Epithelial cell of proximal tubule (primary cell): ENCODE measurements around the gene SMO. TPM values are rescaled to one million over a fixed set of nuclear protein-coding genes. Genes with fewer than 3 reads are reported as not detected.
A peak's percentile ranks its signal among the peaks of the same experiment; 100 is the strongest.
"Not testable (repeated sequence)": the region's sequence is repeated elsewhere in the genome, so short reads cannot be mapped to it uniquely, and the experiment has no call there.

Experiments used
- DNase-seq: peaks from one replicate; pipeline ENCODE4 v3.0.0-alpha.2; 2011; ENCODE audit warnings: low read depth
- H3K4me3 ChIP-seq: 2 replicates; pipeline ENCODE4 v1.5.1; 2011; ENCODE audit warnings: low read depth, mild to moderate bottlenecking, low read length
- total RNA-seq: library from RNA; depleted of rRNA; stranded (reverse); fragments of >200 nt; gene quantifications from 2 replicates; pipeline ENCODE4 v1.2.3, GENCODE V29; 2015
- TF ChIP-seq, protein P1 (sequence below): conservative IDR thresholded peaks from 2 replicates; pipeline ENCODE4 v1.5.1; 2012; ENCODE audit warnings: low read depth, mild to moderate bottlenecking, low read length

The SMO gene
- total RNA-seq, 1 donor from 2014 or later: 25.5 TPM

- TF ChIP-seq, protein P1, sequence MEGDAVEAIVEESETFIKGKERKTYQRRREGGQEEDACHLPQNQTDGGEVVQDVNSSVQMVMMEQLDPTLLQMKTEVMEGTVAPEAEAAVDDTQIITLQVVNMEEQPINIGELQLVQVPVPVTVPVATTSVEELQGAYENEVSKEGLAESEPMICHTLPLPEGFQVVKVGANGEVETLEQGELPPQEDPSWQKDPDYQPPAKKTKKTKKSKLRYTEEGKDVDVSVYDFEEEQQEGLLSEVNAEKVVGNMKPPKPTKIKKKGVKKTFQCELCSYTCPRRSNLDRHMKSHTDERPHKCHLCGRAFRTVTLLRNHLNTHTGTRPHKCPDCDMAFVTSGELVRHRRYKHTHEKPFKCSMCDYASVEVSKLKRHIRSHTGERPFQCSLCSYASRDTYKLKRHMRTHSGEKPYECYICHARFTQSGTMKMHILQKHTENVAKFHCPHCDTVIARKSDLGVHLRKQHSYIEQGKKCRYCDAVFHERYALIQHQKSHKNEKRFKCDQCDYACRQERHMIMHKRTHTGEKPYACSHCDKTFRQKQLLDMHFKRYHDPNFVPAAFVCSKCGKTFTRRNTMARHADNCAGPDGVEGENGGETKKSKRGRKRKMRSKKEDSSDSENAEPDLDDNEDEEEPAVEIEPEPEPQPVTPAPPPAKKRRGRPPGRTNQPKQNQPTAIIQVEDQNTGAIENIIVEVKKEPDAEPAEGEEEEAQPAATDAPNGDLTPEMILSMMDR: peak; percentile 91
- no peak overlapping the region for H3K4me3 ChIP-seq
- no peak for DNase-seq
Observed at GRCh38 chr7:129210256-129210988, 22.0 kb downstream of the SMO start.

- no peak overlapping the region for H3K4me3 ChIP-seq
- DNase-seq: no peak
- TF ChIP-seq, protein P1: no peak
Observed at GRCh38 chr7:129210989-129211312, 22.5 kb downstream of the SMO start.

DNA sequence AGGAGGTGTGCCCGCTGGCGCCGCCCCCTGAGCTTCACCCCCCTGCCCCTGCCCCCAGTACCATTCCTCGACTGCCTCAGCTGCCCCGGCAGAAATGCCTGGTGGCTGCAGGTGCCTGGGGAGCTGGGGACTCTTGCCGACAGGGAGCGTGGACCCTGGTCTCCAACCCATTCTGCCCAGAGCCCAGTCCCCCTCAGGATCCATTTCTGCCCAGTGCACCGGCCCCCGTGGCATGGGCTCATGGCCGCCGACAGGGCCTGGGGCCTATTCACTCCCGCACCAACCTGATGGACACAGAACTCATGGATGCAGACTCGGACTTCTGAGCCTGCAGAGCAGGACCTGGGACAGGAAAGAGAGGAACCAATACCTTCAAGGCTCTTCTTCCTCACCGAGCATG lies 23.7 kb downstream of the SMO start:
- no peak overlapping the region for H3K4me3 ChIP-seq
- no peak for DNase-seq
- TF ChIP-seq, protein P1: no peak

DNA sequence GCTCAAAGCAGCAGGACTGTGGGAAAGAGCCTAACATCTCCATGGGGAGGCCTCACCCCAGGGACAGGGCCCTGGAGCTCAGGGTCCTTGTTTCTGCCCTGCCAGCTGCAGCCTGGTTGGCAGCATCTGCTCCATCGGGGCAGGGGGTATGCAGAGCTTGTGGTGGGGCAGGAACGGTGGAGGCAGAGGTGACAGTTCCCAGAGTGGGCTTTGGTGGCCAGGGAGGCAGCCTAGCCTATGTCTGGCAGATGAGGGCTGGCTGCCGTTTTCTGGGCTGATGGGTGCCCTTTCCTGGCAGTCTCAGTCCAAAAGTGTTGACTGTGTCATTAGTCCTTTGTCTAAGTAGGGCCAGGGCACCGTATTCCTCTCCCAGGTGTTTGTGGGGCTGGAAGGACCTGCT lies 24.2 kb downstream of the SMO start:
- TF ChIP-seq, protein P1: no peak
- DNase-seq: no peak
- no peak overlapping the region for H3K4me3 ChIP-seq

- no peak overlapping the region for H3K4me3 ChIP-seq
- no peak for DNase-seq
- TF ChIP-seq, protein P1: peak; percentile 40
Observed at GRCh38 chr7:129213828-129214227, 25.4 kb downstream of the SMO start.

GRCh38 chr7:129215691-129216090 lies 27.3 kb downstream of the SMO start:
- not testable (repeated sequence) for H3K4me3 ChIP-seq, DNase-seq

GRCh38 chr7:129216101-129216715 lies 27.8 kb downstream of the SMO start:
- DNase-seq: not testable (repeated sequence)

GRCh38 chr7:129216821-129217416 lies 28.5 kb downstream of the SMO start:
- not testable (repeated sequence) for DNase-seq, H3K4me3 ChIP-seq

More at GRCh38 chr7:129216101-129216715, 27.8 kb downstream of the SMO start:
- not testable (repeated sequence) for H3K4me3 ChIP-seq
